ENCODE measurements around the gene HDAC10. TPM values are rescaled to one million over a fixed set of nuclear protein-coding genes. Genes with fewer than 3 reads are reported as not detected.

HDAC10 gene
- total RNA-seq, 2 experiments from 2014 or later = 42.1 to 42.8 TPM

- POLR2A ChIA-PET = no interaction called here
- CTCF ChIA-PET = no interaction called here
These were observed 2.6 kb downstream of the HDAC10 start for GRCh38 chr22:50248196-50249081.

DNA sequence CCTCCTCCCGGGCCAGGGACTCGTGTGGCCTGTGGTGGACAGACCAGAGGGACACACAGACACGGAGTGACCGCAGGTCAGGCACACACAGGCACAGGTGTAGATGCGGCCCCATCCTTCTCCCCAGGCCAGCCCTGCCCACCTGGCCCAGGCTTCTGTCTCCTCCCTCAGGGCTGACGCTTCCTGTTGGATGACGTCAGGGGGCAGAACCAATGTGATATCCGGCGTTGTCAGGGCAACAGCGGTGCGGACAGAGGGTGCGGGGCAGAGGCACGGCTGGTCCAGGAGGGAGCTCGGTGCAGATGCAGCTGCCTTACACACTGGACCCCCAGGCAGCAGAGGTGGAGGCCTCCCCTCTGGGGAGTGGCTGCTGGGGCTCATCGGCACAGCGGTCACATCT, 3.3 kb downstream of the HDAC10 start:
- CTCF ChIA-PET = no interaction called here

GRCh38 chr22:50246242-50247175, 4.6 kb downstream of the HDAC10 start:
- ChIA-PET CTCF (interaction anchor here (0.7 to 0.9 kb wide), 2 partner anchors 29 to 252 kb away, joined by 3 read pairs; no protein-coding TSS in a partner anchor), POLR2A (no interaction called here)

More for the DNA sequence above, 3.3 kb downstream of the HDAC10 start:
- POLR2A ChIA-PET = no interaction called here

GRCh38 chr22:50245214-50246072, 5.6 kb downstream of the HDAC10 start:
- POLR2A ChIA-PET = interaction anchor here (1.5 kb wide), 1 partner anchor 263 kb away, joined by 8 read pairs; the partner anchor contains the start of genes LMF2 and NCAPH2
- CTCF ChIA-PET = interaction anchor here (0.7 to 1.0 kb wide), 2 partner anchors 96 to 253 kb away, joined by 3 read pairs; no protein-coding TSS in a partner anchor

- ChIA-PET POLR2A (interaction anchor here (0.7 to 1.5 kb wide), 4 partner anchors 263 to 334 kb away, joined by 3 to 8 read pairs (median 4); partner anchors contain the start of genes CPT1B, LMF2, NCAPH2 and TYMP), CTCF (interaction anchor here (0.7 to 3.3 kb wide), 9 partner anchors 9 to 306 kb away, joined by 3 to 13 read pairs (median 3); partner anchors contain the start of gene MAPK12)
These were observed 6.4 kb downstream of the HDAC10 start, which contains the start of gene TUBGCP6 for GRCh38 chr22:50244420-50245213. Gene TUBGCP6, minus strand, starts transcription at chr22:50245023. Its CDS starts 564 bp downstream, at chr22:50244459.

DNA sequence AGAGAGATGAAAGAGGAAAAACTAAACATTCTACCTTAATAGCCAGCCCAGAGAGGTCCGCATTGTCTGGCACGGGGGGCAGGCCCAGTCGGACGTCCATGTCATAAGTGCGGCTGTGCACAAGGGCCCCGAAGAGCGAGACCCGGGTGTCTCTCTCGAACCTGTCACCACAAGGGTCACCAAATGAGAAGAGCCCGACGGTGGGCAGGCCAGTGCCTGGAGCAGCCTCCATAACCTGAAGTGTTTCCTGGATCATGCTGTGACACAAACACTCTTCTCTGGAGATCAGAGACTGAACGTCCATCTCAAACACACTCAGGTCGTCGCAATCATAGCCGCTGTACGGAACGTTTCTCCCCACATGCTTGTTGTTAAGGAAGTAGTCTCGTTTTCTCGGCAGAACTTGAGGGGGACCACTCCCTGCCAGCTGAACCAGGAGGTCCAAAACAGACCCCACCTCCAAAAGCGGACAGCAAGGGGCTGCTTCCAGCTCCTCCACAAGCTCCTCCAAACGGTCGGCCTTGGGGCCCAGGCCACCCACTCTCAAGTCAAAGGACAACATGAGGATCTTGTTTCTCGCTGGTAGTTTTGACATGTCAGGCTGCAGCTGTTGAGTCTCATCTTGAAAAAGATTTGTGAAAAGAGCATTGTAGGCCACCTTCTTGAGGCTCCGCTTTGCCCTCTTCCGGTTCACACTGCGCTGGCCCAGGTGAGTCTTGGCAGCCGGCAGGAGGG, 7.2 kb downstream of the HDAC10 start:
- POLR2A ChIA-PET = interaction anchor here (0.7 to 1.5 kb wide), 5 partner anchors 224 to 334 kb away, joined by 3 to 8 read pairs (median 3); partner anchors contain the start of genes CPT1B, LMF2, NCAPH2 and TYMP

GRCh38 chr22:50242406-50242949, 8.6 kb downstream of the HDAC10 start:
- POLR2A ChIA-PET = no interaction called here
- CTCF ChIA-PET = interaction anchor here (0.6 to 3.3 kb wide), 8 partner anchors 9 to 157 kb away, joined by 3 to 13 read pairs (median 4); partner anchors contain the start of gene HDAC10

More for the DNA sequence above, 7.2 kb downstream of the HDAC10 start:
- CTCF ChIA-PET = interaction anchor here (0.7 to 3.3 kb wide), 9 partner anchors 9 to 307 kb away, joined by 3 to 13 read pairs (median 3); partner anchors contain the start of gene MAPK12

GRCh38 chr22:50238755-50239154, 12.3 kb downstream of the HDAC10 start:
- ChIA-PET CTCF (interaction anchor here (1.1 kb wide), 1 partner anchor 13 kb away, joined by 3 read pairs; no protein-coding TSS in a partner anchor), POLR2A (interaction anchor here (0.6 to 1.0 kb wide), 2 partner anchors 41 to 88 kb away, joined by 3 read pairs; partner anchors contain the start of gene DENND6B)

GRCh38 chr22:50236731-50237409, 14.2 kb downstream of the HDAC10 start:
- ChIA-PET CTCF (interaction anchor here (1.2 to 3.0 kb wide), 2 partner anchors 13 to 87 kb away, joined by 3 to 11 read pairs; no protein-coding TSS in a partner anchor), POLR2A (no interaction called here)

DNA sequence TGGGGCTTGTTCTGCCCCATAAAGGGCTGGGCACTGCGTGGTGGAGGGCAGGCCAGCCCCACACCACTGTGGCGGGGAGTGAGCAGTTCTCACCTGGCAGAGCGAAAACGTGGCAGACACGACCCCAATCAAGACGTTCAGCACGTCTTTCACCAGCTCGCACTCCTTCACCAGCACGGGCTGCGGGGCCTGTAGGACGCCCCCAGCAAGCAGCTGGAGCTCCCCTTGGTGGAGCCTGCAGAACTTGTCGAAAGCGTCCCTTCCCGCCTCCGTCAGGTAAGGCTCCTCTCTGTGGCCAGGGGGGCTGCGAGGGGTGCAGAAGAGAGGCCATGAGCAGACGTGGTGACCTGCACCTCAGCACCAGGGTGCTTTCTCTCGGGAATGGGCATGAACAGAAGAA, 17.8 kb downstream of the HDAC10 start:
- CTCF ChIA-PET = interaction anchor here (1.2 to 1.5 kb wide), 2 partner anchors 9 to 43 kb away, joined by 3 to 4 read pairs; no protein-coding TSS in a partner anchor
- POLR2A ChIA-PET = no interaction called here

DNA sequence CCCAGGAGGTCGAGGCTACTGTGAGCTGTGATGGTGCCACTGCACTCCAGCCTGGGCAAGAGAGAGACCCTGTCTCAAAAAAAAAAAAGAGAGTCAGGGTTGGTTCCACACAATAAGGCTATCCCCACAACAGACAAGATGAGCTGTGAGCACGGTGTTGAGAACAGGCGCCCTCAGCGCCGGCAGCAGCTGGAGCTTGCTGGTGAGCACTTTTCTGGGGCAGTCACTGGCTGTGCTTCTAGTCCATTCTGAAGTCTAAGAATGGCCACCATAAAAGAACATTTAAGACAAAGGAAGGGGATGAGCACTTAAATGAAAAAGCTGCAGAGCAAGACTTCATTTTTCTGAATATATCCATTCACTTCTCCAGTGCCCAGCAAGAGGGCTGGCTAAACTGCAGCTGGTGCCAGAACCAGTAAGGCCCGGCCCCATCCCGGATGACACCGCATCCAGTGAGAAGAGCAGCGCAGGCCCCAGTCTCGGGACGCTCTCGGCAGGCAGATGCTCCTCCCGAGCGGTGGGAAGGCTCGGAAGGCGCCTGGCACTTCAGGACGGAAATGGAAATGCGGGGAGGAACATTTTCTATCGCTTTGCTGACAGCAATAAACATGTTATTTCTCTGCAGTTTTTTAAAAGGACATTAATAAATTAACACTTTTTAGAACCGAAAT, 18.4 kb downstream of the HDAC10 start:
- POLR2A ChIA-PET = no interaction called here
- CTCF ChIA-PET = interaction anchor here (1.0 to 1.5 kb wide), 3 partner anchors 10 to 90 kb away, joined by 3 to 4 read pairs (median 3); no protein-coding TSS in a partner anchor

GRCh38 chr22:50229370-50229769, 21.7 kb downstream of the HDAC10 start:
- ChIA-PET CTCF (no interaction called here), POLR2A (no interaction called here)

GRCh38 chr22:50228366-50228765, 22.7 kb downstream of the HDAC10 start:
- POLR2A ChIA-PET = no interaction called here
- CTCF ChIA-PET = no interaction called here

DNA sequence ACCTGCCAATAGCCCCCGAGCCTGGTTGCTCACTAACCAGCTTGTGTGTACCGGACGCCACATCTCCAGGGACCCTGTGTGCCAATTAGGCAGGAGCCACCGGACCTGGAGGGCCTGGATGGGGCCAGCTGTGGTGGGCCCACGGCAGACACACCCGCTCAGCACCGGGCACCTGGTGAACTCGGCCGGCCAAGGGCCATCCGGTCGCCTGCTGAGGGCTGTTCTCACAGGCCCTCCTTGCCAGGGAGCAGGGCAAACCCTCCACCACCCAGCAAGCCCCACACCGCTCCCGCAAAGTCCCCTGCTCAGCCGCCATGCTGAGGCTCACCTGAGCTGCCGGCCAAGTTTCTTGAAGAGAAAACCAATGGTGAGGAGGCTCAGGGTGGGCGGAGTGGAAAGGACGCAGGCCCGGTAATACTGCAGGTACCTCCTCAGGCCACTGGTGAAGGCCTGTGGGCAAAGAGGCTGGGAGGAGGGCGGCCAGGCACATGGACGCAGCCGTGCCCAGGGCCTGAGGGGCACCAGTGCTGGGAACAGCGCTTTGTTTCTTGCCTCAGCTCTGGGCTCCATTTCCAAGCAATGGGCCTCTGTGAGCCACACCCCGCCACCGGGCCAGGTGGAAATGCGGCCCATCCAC, 23.4 kb downstream of the HDAC10 start:
- ChIA-PET POLR2A (no interaction called here), CTCF (no interaction called here)

GRCh38 chr22:50226875-50227165, 24.2 kb downstream of the HDAC10 start:
- ChIA-PET CTCF (interaction anchor here (1.0 to 2.1 kb wide), 2 partner anchors 14 to 78 kb away, joined by 3 to 4 read pairs; no protein-coding TSS in a partner anchor), POLR2A (no interaction called here)

All from activated CD8-positive, alpha-beta memory T cell treated with anti-CD3 and anti-CD28 coated beads for 36 hours (primary cell).